ENCODE data around the gene CDKN2D. TPM values are rescaled to one million over a fixed set of nuclear protein-coding genes. Genes with fewer than 3 reads are reported as not detected.

Gene CDKN2D
- total and polyA plus RNA-seq, 10 of the 15 experiments (the other 5 are each of a cell fraction or from before 2014, with no cell fraction given) = 0.53 to 17.2 (median 6.7) TPM

DNA sequence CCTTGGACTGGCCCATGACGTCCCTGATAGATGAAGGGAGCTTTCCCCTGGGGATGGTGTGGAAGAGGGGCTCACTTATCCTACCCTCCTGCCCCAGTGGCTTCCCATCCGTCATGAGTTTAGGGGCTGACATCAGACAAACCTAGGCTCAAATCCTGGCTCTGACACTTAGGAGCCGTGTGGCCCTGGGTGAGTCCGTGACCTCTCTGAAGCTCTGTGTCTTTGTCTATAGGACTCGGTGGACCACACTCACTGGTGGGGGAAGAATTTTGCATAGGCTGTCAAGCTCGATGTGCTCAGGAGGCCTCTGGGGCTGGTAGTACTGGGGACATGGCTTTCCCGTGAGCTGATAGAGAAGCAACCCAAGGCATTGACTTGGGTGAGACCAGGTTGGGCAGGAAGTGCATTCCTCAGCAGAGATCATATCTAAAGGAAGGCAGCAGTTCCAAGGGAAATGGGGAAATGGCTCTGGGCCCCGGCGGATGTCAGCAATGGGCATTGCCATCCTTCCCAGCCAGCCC is 35.7 kb upstream of the CDKN2D start (continued):
- TF ChIP-seq NRF1 (conservative IDR thresholded peaks at IDR 0.05; ENCODE audit: low read depth, low read length) (0 out of 2 replicates have a peak, but pooled peaks have one; percentile 11), YY1 (IDR thresholded peaks at IDR 0.05; ENCODE audit: low read depth, low read length) (no peak), CREM (IDR thresholded peaks at IDR 0.05; ENCODE audit: low read depth) (no peak), LARP7 (IDR thresholded peaks at IDR 0.05) (peak; percentile 31; the same call in 1 of the 2 replicates), POLR2A (IDR thresholded peaks at IDR 0.05; ENCODE audit: low read depth, low read length) (peak; percentile 71; the same call in 1 of the 2 replicates), CHD1 (IDR thresholded peaks at IDR 0.05; ENCODE audit: low read depth, low read length) (no peak), GATAD2B (conservative IDR thresholded peaks at IDR 0.05; ENCODE audit: low read depth) (0 out of 2 replicates have a peak, but pooled peaks have one; percentile 33), ZNF274 (IDR thresholded peaks at IDR 0.05; ENCODE audit: insufficient read depth, insufficient read length) (no peak)
- TF ChIP-seq, protein P1, sequence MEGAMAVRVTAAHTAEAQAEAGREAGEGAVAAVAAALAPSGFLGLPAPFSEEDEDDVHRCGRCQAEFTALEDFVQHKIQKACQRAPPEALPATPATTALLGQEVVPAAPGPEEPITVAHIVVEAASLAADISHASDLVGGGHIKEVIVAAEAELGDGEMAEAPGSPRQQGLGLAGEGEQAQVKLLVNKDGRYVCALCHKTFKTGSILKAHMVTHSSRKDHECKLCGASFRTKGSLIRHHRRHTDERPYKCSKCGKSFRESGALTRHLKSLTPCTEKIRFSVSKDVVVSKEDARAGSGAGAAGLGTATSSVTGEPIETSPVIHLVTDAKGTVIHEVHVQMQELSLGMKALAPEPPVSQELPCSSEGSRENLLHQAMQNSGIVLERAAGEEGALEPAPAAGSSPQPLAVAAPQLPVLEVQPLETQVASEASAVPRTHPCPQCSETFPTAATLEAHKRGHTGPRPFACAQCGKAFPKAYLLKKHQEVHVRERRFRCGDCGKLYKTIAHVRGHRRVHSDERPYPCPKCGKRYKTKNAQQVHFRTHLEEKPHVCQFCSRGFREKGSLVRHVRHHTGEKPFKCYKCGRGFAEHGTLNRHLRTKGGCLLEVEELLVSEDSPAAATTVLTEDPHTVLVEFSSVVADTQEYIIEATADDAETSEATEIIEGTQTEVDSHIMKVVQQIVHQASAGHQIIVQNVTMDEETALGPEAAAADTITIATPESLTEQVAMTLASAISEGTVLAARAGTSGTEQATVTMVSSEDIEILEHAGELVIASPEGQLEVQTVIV (IDR thresholded peaks at IDR 0.05; ENCODE audit: borderline replicate concordance, partially characterized antibody) = no peak

GRCh38 chr19:10603873-10604459 is 35.2 kb upstream of the CDKN2D start:
- ChIA-PET RAD21 (ENCODE audit: unreplicated experiment) (interaction anchor here (1.0 to 4.8 kb wide), 13 partner anchors 10 to 200 kb away, joined by 3 to 50 read pairs (median 4); partner anchors contain the start of gene QTRT1), POLR2A (interaction anchor here (0.6 to 5.5 kb wide), 19 partner anchors 9 to 365 kb away, joined by 3 to 43 read pairs (median 3); partner anchors contain the start of gene KRI1), CTCF (interaction anchor here (0.5 to 4.7 kb wide), 11 partner anchors 18 to 345 kb away, joined by 3 to 57 read pairs (median 4); no protein-coding TSS in a partner anchor), SMC1A (ENCODE audit: uncharacterized antibody, unreplicated experiment) (interaction anchor here (0.8 to 3.8 kb wide), 14 partner anchors 9 to 179 kb away, joined by 3 to 34 read pairs (median 4); no protein-coding TSS in a partner anchor)
- WGBS (ENCODE audit: insufficient coverage, insufficient replicate concordance, low lambda C conversion rate, missing lambda C conversion rate) = under 1% methylated on average over 9 of the region's 9 CpGs
- BruUV-seq (replicated peaks) = TSS peak; percentile 72
- peak overlapping the region; percentile 96 for H3K9ac ChIP-seq (ENCODE audit: control insufficient read depth, insufficient read depth, low read length)
- no peaks in the 10 kb centered on the region for H3K9me3 ChIP-seq (replicated peaks; ENCODE audit: control insufficient read depth, insufficient read depth, low read length)
- peak overlapping the region; percentile 57 for H2AFZ ChIP-seq (ENCODE audit: control insufficient read depth, low read depth, low read length)
- H3K79me2 ChIP-seq (ENCODE audit: control insufficient read depth, insufficient read depth, low read length) = peaks cover 38% of the 10 kb centered on the region
- H3K27me3 ChIP-seq (replicated peaks in 1 of 2; ENCODE audit: control insufficient read depth in 2 of 2, insufficient read depth in 2 of 2, low read length in 1 of 2) = no peaks in the 10 kb centered on the region
- no peaks in the 10 kb centered on the region for H4K20me1 ChIP-seq (ENCODE audit: control insufficient read depth, insufficient read depth)
- peaks cover 20% of the 10 kb centered on the region for H3K4me1 ChIP-seq (ENCODE audit: control insufficient read depth, insufficient read depth, low read length)
- H3K4me3 ChIP-seq = peak overlapping the region; percentile 98
- H3K36me3 ChIP-seq (ENCODE audit: control insufficient read depth in 2 of 2, insufficient read depth in 2 of 2, low read length in 1 of 2) = no peaks in the 10 kb centered on the region
- H3K4me2 ChIP-seq (ENCODE audit: control insufficient read depth, insufficient read depth) = peak overlapping the region; percentile 92
- peak; percentile 61 for FAIRE-seq
- intact Hi-C loops (cut with micrococcal nuclease; ENCODE audit: unreplicated experiment) (loop anchor here (5.0 kb wide), 1 partner anchor 38 kb away; no protein-coding TSS in a partner anchor), in situ Hi-C loops (cut with MboI) (no loop called here)
- peak; percentile 48 for ATAC-seq
- peak; percentile 70 for DNase-seq (ENCODE audit: low read depth, low spot score)
- H3K27ac ChIP-seq (ENCODE audit: control insufficient read depth, insufficient read depth) = peak overlapping the region; percentile 98
- TF ChIP-seq SMAD1 (IDR thresholded peaks at IDR 0.05; ENCODE audit: low read depth, partially characterized antibody) (peak; percentile 15), BMI1 (IDR thresholded peaks at IDR 0.05; ENCODE audit: borderline replicate concordance) (no peak), TCF12 (IDR thresholded peaks at IDR 0.05; ENCODE audit: low read depth, low read length) (0 out of 2 replicates have a peak, but pooled peaks have one; percentile 18), CUX1 (IDR thresholded peaks at IDR 0.05; ENCODE audit: insufficient replicate concordance, low read depth, low read length) (peak; percentile 77), MYC (IDR thresholded peaks at IDR 0.05; ENCODE audit: insufficient read depth, insufficient read length, insufficient replicate concordance, low read length, severe bottlenecking) (no peak), ATF7 (IDR thresholded peaks at IDR 0.05; ENCODE audit: low read depth) (peak; percentile 64; the same call in 1 of the 2 replicates)

Measured in GM12878 (cell line).